Stimulated activated CD4-positive, alpha-beta T cell treated with anti-CD3 and anti-CD28 coated beads, Interleukin-4, amount 100 ng/mL, for 48 hours (primary cell): Measurements from ENCODE around the gene DCC.

Experiments used
- DNase-seq, 2 donors: peaks; one replicate each; pipeline ENCODE4 v3.0.0-alpha.2; 2020; ENCODE audit warnings: low read depth in 2 of 2

DCC gene

DNA sequence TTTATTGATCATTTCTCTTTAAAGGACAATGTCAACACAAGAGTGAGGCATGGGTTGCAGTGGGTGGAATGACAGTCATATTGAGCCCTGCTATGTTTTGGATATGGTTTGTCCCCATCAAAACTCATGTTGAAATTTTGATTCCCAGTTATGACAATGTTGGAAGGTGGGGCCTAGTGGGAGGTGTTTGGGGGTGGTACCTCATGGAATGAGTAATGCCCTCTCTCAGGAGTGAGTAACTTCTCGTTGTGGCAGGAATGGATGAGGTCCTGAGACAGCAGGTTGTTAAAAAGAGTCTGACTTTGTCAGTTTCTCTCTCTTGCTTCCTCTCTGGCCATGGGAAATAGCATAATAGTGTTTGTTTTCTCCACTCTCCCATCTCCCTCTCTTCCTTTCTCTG, 345.3 kb downstream of the DCC start:
- DNase-seq: no peak

DNA sequence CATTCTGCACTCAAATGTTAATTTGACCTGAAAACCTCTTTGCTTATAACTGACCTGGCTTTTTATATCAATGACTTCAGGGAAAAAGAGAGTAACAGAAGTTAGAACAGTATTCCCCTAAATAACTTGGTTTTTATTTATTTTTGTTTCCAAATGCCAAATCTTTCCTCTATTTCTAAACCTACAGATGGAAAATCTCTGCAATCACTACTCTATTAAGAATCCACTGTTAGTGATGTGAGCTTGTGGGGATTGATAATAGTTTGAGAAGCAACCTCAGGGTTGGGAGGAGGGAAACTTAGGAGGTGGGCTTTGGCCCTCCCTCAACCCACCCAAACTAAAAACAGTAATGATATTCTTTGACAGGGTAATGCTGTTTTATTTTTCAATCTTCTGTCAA, 351.8 kb downstream of the DCC start:
- no peak for DNase-seq

DNA sequence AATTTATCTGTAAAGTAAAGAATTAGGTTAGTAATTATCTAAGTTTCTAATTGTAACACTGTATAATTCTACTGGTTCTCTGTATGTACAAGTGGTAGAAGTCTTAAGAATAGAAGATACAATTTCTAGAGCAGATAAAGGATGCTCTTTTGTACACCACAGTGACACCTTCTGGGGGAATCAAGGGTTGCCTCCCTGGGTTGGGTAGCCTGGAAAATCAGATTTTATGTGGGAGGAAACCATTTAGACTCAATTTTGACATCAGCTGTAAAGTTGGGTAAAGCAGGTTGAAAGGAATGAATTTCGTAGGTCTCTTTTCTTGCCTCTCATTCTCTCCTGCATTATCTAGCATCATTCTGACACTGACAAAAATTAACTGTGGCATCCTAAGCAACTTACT, 354.8 kb downstream of the DCC start:
- DNase-seq: no peak

DNA sequence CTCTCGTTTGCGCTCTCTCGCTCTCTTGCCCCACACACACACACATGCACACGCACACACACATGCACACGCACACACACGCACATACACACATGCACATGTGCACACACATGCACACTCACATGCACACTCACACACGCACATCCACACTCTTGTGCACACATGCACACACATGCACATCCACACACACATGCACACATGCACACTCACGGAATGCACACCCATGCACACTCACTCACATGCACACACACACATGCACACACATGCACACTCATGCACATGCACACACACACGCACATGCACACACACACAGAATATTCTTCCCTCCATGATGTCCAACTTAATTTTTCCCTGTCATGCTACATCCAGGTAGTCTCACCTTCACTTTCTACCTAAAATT, 360.1 kb downstream of the DCC start:
- DNase-seq: no peak

DNA sequence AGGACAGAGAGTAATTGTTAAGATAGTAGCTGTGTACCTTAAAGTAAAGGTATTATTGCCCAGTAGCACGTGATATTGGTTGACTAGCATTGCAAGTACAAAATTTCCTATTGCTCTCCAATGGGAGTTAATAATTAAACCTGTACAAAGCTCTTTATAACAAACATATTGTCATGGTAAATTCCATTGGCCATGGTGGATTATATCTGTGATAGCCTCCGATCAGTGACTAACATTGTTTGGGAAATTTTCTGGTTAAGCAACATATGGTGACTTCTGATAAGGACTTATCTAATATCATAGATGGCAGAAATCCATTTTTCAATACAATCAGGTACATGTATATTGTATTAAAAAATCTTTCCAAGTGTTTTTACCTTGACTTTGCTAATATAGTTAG, 360.8 kb downstream of the DCC start:
- DNase-seq: no peak

DNA sequence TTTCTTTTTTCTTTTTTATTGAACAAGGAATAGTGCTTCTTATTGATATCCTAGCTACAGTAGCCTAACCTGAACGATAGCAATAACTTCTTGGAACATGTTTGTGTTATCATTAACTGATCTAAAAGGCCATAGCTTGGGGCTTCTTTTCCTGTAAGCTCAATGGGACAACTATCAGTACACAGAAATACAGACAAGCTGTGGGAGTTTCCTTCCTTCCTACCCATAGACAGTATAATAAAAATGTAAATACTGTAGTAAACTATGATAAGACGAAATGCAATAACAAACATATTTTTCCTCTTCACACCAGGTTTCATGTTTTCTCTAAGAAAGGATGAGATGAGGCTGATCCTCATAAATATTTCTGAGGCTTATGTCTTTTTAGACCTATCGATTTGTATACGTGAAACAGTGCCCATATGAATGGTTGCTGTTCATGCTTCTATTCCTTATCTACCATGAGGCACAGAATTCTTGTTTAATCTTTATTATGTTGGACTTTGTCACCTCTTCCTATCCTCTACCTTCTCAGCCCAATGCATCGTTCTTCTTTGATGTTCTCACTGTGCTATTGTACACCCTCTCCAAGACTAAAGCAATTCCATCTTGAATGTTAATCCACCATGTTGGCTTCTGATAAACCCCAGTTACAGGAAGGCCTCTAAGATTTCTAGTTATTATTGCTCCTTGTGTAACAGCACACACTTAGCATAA, 361.4 kb downstream of the DCC start:
- DNase-seq: no peak

DNA sequence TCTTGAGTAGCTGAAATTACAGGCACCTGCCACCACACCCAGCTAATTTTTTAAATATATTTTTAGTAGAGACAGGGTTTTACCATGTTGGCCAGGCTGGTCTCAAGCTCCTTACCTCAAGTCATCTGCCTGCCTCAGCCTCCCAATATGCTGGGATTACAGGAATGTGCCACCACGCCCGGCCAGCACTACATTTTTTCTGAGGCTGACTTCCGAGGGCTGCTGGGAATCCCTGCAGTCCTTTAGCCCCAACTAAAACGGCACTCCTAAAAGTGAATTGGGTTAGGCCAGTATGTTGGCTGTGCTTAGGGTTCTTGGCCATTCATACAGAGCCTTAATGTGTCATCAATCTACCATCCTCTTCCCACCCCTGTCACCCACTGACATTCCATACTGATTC, 375.4 kb downstream of the DCC start:
- no peak for DNase-seq

DNA sequence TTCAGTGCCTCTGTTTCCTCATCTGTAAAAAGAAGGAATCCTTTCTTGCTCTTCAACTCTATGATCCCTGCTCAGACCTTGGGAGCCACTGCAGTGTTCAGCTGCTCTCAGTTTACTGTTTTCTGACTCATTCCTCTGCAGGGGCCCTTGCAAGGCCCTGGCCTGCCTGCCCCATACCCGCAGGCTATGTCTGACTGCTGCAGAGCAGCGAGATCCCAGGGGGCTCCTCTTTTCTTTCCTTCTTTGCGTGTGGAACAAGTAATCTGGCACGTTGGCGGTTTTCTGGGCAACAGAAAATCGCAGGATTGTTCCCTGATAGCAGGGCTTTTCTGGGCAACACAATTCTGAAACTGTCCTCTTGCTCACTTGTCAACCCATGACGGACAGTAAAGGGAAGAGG, 376.0 kb downstream of the DCC start:
- DNase-seq: no peak

- DNase-seq: no peak
These were observed 377.0 kb downstream of the DCC start for GRCh38 chr18:52716973-52717372.

- DNase-seq: no peak
These were observed 382.9 kb downstream of the DCC start for GRCh38 chr18:52722904-52723303.

GRCh38 chr18:52723550-52723970, 383.6 kb downstream of the DCC start:
- no peak for DNase-seq

DNA sequence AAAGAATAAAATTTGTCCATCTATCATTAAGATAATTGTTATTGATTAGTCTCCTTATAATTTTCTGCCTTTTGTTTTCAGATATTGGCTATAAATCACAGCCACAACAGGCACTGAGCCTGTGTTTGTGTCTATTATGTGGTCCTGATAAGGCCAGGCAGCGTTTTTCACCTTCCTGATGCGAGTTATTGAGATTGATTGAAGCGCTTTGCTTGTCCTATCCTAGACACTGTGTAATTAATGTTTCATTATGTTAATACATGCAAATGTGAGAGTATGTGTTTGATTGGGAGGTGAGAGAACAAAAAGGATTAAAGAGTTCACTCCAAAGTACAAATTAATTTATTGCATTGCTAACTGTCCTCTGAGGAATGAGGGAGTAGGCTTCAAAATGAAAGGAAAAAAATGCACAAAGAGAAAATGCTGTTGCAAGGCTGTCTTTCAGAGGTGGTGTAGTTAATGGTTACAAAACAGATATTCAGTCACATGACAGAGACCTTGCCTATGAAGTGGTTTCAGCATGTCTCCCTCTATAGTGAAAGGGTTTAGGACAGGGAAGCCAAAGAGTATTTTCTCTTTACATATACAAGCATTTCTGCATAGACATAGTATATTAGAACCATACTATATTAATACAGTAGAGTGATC, 391.1 kb downstream of the DCC start:
- no peak for DNase-seq

DNA sequence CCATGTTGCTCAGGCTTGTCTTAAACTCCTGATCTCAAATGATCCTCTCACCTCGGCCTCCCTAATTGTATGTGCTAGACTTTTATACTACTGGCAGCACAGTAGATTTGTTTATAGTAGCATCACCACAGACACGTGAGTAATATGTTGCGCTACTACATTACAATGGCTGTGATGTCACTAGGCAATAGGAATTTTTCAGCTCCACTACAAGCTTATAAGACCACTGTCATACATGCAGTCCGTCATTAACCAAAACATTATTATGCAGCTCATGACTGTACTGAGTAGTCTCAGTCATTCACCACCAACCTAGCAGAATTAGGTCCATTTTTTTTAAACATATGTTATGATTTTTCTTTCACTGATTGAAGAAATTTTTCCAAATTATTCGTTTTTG, 398.9 kb downstream of the DCC start:
- DNase-seq: no peak

GRCh38 chr18:52746986-52747385, 407.0 kb downstream of the DCC start:
- DNase-seq: no peak

GRCh38 chr18:52747869-52748268, 407.9 kb downstream of the DCC start:
- DNase-seq: no peak

- DNase-seq: no peak
These were observed 408.3 kb downstream of the DCC start for GRCh38 chr18:52748343-52748742.

DNA sequence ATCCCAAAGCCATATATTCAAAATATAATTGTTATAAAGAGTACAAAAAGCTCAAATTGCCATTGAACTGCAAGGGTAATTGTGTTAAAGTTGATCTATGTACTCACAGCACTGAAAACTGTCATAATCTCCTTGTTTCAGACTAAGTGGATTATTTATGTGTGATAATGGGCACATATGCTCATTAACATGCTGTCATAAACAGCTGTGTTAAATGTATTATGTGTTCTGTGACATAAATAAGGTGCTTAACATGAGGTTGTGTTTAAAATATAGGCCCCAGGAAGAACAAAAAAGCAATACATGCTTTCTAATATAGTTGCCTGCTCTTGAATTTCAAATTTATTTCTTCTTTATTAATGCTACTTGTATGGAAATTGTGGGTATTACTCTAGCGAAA, 409.5 kb downstream of the DCC start:
- no peak for DNase-seq

- DNase-seq: no peak
These were observed 411.0 kb downstream of the DCC start for GRCh38 chr18:52750995-52751394.

DNA sequence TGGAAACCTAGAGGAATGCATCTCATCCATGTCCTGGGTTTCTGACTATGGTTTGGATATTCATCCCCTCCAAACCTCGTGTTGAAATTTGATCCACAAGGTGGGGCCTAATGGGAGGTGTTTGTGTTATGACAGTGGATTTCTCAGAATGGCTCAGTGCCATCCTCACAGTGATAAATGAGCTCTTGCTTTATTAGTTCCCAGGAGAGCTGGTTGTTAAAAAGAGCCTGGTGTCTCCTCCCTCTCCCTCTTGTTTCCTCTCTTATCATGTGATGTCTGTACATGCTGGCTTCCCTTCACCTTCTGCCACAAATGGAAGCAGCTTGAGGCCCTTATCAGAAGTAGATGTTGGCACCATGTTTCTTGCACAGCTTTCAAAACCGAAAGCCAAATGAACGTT, 424.3 kb downstream of the DCC start:
- DNase-seq: no peak

- DNase-seq: no peak
These were observed 426.1 kb downstream of the DCC start for GRCh38 chr18:52766002-52766545.

- no peak for DNase-seq
These were observed 441.1 kb downstream of the DCC start for GRCh38 chr18:52781113-52781512.

GRCh38 chr18:52791321-52791720, 451.3 kb downstream of the DCC start:
- DNase-seq: no peak

DNA sequence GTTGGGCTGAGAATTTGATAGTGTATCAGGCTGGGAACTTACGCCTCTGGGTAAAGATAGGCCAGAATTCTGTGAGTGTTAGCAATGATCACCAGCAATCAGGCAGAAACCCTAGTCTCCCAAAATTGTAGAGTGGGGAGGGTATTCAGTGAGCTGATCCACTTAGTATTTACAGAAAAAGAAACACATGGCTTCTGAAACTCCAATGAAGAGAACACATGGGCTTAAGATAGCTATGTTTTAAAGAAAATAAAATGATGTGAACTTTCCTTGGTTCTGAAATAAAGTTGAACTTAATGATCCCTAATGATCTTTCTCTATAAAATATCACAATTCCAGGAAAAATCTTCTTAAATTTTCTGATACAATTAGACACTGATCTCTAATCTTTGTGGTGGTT, 472.8 kb downstream of the DCC start:
- no peak for DNase-seq
